Activated gamma-delta T cell (primary cell): ENCODE results near the gene STAU1.
"Not testable (repeated sequence)": the region's sequence is repeated elsewhere in the genome, so short reads cannot be mapped to it uniquely, and the experiment has no call there.

Experiments
- DNase-seq: peaks from one replicate; lab custom pipeline; 2025; lab: John Stamatoyannopoulos, UW

The STAU1 gene

GRCh38 chr20:49203746-49204145 is 15.6 kb upstream of the STAU1 start:
- DNase-seq, result no peak

- no peak for DNase-seq
Observed at GRCh38 chr20:49203011-49203410, 14.9 kb upstream of the STAU1 start.

GRCh38 chr20:49199729-49200293 is 11.7 kb upstream of the STAU1 start:
- no peak for DNase-seq

- DNase-seq, result not testable (repeated sequence)
Observed at GRCh38 chr20:49192944-49193518, 4.9 kb upstream of the STAU1 start.

GRCh38 chr20:49187330-49187850 is 744 bp downstream of the STAU1 start:
- DNase-seq, result no peak

GRCh38 chr20:49186535-49187329 is 1.4 kb downstream of the STAU1 start:
- no peak for DNase-seq

- DNase-seq, result no peak
Observed at GRCh38 chr20:49185071-49185761, 2.9 kb downstream of the STAU1 start.

GRCh38 chr20:49184691-49185070 is 3.5 kb downstream of the STAU1 start:
- no peak for DNase-seq

- DNase-seq, result not testable (repeated sequence)
Observed at GRCh38 chr20:49184084-49184501, 4.0 kb downstream of the STAU1 start.

- no peak for DNase-seq
Observed at GRCh38 chr20:49183444-49183843, 4.7 kb downstream of the STAU1 start.

GRCh38 chr20:49181265-49181877 is 6.8 kb downstream of the STAU1 start:
- no peak for DNase-seq

- DNase-seq, result no peak
Observed at GRCh38 chr20:49179368-49180277, 8.5 kb downstream of the STAU1 start.

- DNase-seq, result no peak
Observed at GRCh38 chr20:49174183-49174582, 14.0 kb downstream of the STAU1 start.

- DNase-seq, result no peak
Observed at GRCh38 chr20:49172413-49172812, 15.7 kb downstream of the STAU1 start.

GRCh38 chr20:49171909-49172308 is 16.2 kb downstream of the STAU1 start:
- no peak for DNase-seq

- no peak for DNase-seq
Observed at GRCh38 chr20:49170714-49171113, 17.4 kb downstream of the STAU1 start.

- DNase-seq, result no peak
Observed at GRCh38 chr20:49169547-49169946, 18.6 kb downstream of the STAU1 start.

- not testable (repeated sequence) for DNase-seq
Observed at GRCh38 chr20:49168864-49169263, 19.3 kb downstream of the STAU1 start.

GRCh38 chr20:49167811-49168507 is 20.2 kb downstream of the STAU1 start:
- no peak for DNase-seq
